HL-60 (cell line): ENCODE data around the gene LHX1.
A peak's percentile ranks its signal among the peaks of the same experiment; 100 is the strongest.

Experiments
- DNase-seq, 2 experiments: peaks; one replicate each; pipeline ENCODE4 v3.0.0-alpha.2; 2010 to 2020; ENCODE audit warnings: low read depth in 1 of 2, low spot score in 1 of 2
- H3K27ac ChIP-seq: fragments of 250-450 bp; sonication (Bioruptor Pico); replicated peaks from 2 replicates; pipeline ENCODE4 v1.5.1; 2020; ENCODE audit warnings: mild to moderate bottlenecking, moderate library complexity
- H3K27me3 ChIP-seq: fragments of 250-450 bp; sonication (Bioruptor Pico); 2 replicates; pipeline ENCODE4 v1.5.1; 2021; ENCODE audit warnings: mild to moderate bottlenecking, moderate library complexity; ENCODE audit not compliant: insufficient read depth, poor library complexity, severe bottlenecking
- H3K4me3 ChIP-seq: replicated peaks from 2 replicates; pipeline ENCODE4 v1.5.1; 2011; ENCODE audit warnings: mild to moderate bottlenecking, control low read depth, low read length; ENCODE audit not compliant: insufficient read depth
- GABPA ChIP-seq: IDR thresholded peaks from 2 replicates; pipeline ENCODE4 v1.6.1; 2012; ENCODE audit warnings: low read depth
- POLR2AphosphoS5 ChIP-seq: IDR thresholded peaks from 2 replicates; pipeline ENCODE4 v1.6.1; 2012; ENCODE audit warnings: low read depth
- SPI1 ChIP-seq: IDR thresholded peaks from 2 replicates; pipeline ENCODE4 v1.6.1; 2012; ENCODE audit warnings: low read depth, mild to moderate bottlenecking, borderline replicate concordance
- TF ChIP-seq, protein P1 (sequence below): IDR thresholded peaks from one replicate; pipeline ENCODE4 v1.5.1; 2011; ENCODE audit warnings: low read length, control low read depth, inconsistent platforms; ENCODE audit not compliant: insufficient read depth
- TF ChIP-seq, protein P2 (sequence below): IDR thresholded peaks from 2 replicates; pipeline ENCODE4 v1.6.1; 2012; ENCODE audit warnings: low read depth; ENCODE audit not compliant: insufficient replicate concordance

The LHX1 gene

DNA sequence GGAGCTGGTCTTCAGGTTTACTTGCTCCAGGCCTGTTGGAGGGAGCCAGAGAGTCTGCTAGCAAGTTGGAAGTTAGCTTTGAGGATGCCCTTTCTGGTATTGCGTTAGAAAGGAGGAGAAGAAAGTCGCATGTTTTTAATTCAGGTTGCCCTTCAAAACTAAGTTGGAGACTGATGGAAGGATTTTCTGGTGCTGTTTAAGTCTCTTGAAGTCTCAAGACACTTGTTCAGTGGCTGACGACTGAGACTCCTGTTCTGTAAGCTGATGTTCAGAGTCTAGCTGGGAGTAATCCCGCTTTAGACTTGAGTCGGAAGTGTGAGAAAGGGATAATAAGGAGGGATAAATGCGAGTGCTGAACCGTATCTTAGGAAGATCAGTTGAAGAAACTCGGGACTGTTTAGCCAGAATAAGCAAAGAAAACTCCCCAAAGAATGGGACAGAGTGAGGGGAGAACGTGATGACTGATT, 12.2 kb downstream of the LHX1 start:
- DNase-seq = no peak
- peak overlapping the region; percentile 86 for H3K27ac ChIP-seq
- H3K27me3 ChIP-seq = peaks cover 26% of the 10 kb centered on the region
- H3K4me3 ChIP-seq = peak overlapping the region; percentile 89
- no peak for TF ChIP-seq SPI1

DNA sequence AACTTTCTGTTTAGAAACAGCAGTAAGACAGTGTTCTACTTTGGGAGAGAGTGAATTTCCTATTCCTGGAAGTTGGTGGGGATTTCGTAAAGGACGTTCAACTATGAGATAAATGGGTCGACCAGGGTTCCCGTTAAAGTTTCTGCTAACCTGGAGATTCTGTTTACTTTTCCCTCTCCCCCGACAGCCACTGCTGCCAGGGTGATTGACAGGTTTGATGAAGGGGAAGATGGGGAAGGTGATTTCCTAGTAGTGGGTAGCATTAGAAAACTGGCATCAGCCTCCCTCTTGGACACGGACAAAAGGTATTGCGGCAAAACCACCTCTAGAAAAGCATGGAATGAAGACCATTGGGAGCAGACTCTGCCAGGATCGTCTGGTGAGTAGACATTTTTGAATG, 12.8 kb downstream of the LHX1 start:
- H3K4me3 ChIP-seq = peak overlapping the region; percentile 89
- TF ChIP-seq POLR2AphosphoS5 (no peak), GABPA (no peak), SPI1 (no peak)
- TF ChIP-seq, protein P1, sequence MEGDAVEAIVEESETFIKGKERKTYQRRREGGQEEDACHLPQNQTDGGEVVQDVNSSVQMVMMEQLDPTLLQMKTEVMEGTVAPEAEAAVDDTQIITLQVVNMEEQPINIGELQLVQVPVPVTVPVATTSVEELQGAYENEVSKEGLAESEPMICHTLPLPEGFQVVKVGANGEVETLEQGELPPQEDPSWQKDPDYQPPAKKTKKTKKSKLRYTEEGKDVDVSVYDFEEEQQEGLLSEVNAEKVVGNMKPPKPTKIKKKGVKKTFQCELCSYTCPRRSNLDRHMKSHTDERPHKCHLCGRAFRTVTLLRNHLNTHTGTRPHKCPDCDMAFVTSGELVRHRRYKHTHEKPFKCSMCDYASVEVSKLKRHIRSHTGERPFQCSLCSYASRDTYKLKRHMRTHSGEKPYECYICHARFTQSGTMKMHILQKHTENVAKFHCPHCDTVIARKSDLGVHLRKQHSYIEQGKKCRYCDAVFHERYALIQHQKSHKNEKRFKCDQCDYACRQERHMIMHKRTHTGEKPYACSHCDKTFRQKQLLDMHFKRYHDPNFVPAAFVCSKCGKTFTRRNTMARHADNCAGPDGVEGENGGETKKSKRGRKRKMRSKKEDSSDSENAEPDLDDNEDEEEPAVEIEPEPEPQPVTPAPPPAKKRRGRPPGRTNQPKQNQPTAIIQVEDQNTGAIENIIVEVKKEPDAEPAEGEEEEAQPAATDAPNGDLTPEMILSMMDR = no peak
- TF ChIP-seq, protein P2, sequence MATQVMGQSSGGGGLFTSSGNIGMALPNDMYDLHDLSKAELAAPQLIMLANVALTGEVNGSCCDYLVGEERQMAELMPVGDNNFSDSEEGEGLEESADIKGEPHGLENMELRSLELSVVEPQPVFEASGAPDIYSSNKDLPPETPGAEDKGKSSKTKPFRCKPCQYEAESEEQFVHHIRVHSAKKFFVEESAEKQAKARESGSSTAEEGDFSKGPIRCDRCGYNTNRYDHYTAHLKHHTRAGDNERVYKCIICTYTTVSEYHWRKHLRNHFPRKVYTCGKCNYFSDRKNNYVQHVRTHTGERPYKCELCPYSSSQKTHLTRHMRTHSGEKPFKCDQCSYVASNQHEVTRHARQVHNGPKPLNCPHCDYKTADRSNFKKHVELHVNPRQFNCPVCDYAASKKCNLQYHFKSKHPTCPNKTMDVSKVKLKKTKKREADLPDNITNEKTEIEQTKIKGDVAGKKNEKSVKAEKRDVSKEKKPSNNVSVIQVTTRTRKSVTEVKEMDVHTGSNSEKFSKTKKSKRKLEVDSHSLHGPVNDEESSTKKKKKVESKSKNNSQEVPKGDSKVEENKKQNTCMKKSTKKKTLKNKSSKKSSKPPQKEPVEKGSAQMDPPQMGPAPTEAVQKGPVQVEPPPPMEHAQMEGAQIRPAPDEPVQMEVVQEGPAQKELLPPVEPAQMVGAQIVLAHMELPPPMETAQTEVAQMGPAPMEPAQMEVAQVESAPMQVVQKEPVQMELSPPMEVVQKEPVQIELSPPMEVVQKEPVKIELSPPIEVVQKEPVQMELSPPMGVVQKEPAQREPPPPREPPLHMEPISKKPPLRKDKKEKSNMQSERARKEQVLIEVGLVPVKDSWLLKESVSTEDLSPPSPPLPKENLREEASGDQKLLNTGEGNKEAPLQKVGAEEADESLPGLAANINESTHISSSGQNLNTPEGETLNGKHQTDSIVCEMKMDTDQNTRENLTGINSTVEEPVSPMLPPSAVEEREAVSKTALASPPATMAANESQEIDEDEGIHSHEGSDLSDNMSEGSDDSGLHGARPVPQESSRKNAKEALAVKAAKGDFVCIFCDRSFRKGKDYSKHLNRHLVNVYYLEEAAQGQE = no peak
- H3K27ac ChIP-seq = peak overlapping the region; percentile 86; the same call in 1 of the 2 replicates

DNA sequence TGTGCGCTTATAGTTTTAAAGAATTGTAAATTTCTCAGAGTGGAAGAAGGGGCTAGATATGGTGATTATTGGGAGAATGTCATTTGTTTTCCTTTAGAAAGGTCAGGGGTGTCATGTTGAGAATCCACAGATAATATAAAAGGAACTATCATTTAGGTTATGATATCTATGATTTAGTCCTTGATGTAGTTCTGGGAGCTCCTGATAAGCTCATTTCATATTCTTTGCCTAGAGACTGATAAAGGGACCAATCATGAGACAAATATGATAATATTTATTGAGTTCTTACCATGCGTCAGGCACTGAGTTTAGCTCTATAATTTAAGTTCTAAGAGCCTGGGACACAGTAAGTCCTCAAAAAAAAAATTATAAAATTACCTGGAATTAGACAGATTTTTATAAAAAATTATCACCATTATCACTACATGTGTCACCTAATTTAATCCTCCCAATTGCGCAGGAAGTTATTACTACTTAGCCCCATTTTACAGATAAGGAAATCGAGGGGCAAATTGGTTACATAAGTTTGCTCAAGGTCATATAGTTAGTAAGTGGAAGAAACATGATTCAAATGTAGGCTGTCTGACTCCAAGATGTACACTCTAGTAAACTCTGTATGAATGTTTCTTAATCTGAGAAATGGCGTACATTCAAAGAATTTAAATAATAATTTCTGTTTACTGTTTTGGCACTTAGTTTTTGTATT, 14.0 kb downstream of the LHX1 start:
- TF ChIP-seq, protein P2 = no peak
- no peak for TF ChIP-seq POLR2AphosphoS5
- TF ChIP-seq GABPA = no peak
- TF ChIP-seq SPI1 = no peak
- TF ChIP-seq, protein P1 = no peak
- peaks cover 11% of the 10 kb centered on the region for H3K27me3 ChIP-seq
- DNase-seq = no peak
- H3K4me3 ChIP-seq = no peak overlapping the region
- H3K27ac ChIP-seq = no peak overlapping the region

More for the DNA sequence above, 12.8 kb downstream of the LHX1 start:
- DNase-seq = no peak
- H3K27me3 ChIP-seq = peaks cover 22% of the 10 kb centered on the region

DNA sequence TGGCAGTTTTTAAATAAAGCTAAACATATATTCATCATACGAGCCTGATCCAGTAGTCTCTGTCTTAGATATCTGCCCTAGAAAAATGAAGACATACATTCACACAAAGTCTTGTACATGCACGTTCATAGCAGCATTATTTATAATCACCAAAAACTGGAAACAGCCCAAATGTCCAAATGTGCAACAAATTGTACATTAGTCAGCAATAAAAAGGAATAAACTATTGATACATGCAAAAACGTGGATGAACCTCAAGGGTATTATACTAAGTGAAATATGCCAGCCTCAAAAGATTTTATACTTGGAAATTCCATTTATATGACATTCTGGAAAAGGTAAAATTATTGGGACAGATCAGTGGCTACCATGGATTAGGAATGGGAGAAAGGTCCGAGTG, 34.2 kb downstream of the LHX1 start:
- TF ChIP-seq, protein P1 = no peak
- TF ChIP-seq POLR2AphosphoS5 = no peak
- TF ChIP-seq, protein P2 = no peak
- no peak for TF ChIP-seq SPI1
- TF ChIP-seq GABPA = no peak
- Histone ChIP-seq H3K27me3 (no peaks in the 10 kb centered on the region), H3K4me3 (no peak overlapping the region), H3K27ac (no peak overlapping the region)
- no peak for DNase-seq
